T-cell (primary cell): Measurements from ENCODE around the gene BRICD5. TPM values are rescaled to one million over a fixed set of nuclear protein-coding genes. Genes with fewer than 3 reads are reported as not detected.
A peak's percentile ranks its signal among the peaks of the same experiment; 100 is the strongest.

Experiments
- ATAC-seq, 4 experiments: fragments of 200-7000 bp in 3 of 4; fragments of 150-1000 bp in 1 of 4; cut with Tn5 transposase; replicated peaks in 1 of 4; 1 replicate in 3 of 4; 2 replicates in 1 of 4; pipeline ENCODE4 v1.10.0; 2021; ENCODE audit warnings: moderate library complexity in 3 of 4, mild to moderate bottlenecking in 2 of 4, moderate number of reproducible peaks in 1 of 4
- CTCF ChIA-PET, 2 donors: fragments of 300-600 bp; sonication (Branson Sonifier 250); formaldehyde crosslinking; loops; one replicate each; lab custom pipeline; 2022; ENCODE audit warnings: antibody characterized with exemption in 2 of 2; lab: Charles Lee
- POLR2A ChIA-PET, 2 donors: fragments of 300-600 bp; sonication (Branson Sonifier 250); formaldehyde crosslinking; loops; one replicate each; lab custom pipeline; 2022; ENCODE audit warnings: antibody characterized with exemption in 2 of 2; lab: Charles Lee
- DNase-seq, 35 experiments: peaks; one replicate each; pipeline versions ENCODE4 v3.0.0 to v3.0.0-alpha.2; 2013 to 2023
- H3K27ac ChIP-seq: one replicate; pipeline ENCODE4 v1.5.1; 2013; ENCODE audit warnings: low read length
- H3K27me3 ChIP-seq, 2 experiments: replicated peaks in 1 of 2; 1 replicate in 1 of 2; 2 replicates in 1 of 2; pipeline versions ENCODE4 v1.6.1 to v1.7.0; 2013; ENCODE audit warnings: low read length in 1 of 2, mixed read lengths in 1 of 2; ENCODE audit not compliant: control insufficient read depth in 2 of 2, insufficient read depth in 2 of 2; ENCODE audit errors: extremely low read depth in 1 of 2
- H3K36me3 ChIP-seq, 2 donors: 1 replicate in 1 of 2; 2 replicates in 1 of 2; pipeline versions ENCODE4 v1.6.1 to v1.7.0; 2013; ENCODE audit warnings: low read length in 1 of 2; ENCODE audit not compliant: control insufficient read depth in 2 of 2, insufficient read depth in 1 of 2; ENCODE audit errors: extremely low read depth in 1 of 2
- H3K4me1 ChIP-seq, 2 experiments: 1 replicate in 1 of 2; 2 replicates in 1 of 2; pipeline versions ENCODE4 v1.6.1 to v1.7.0; 2013; ENCODE audit warnings: low read length in 2 of 2, mixed read lengths in 1 of 2; ENCODE audit not compliant: insufficient read depth in 2 of 2, control insufficient read depth in 1 of 2; ENCODE audit errors: extremely low read depth in 1 of 2
- H3K4me3 ChIP-seq, 2 donors: 1 replicate in 1 of 2; 2 replicates in 1 of 2; pipeline versions ENCODE4 v1.5.1 to v1.7.0; 2013; ENCODE audit warnings: mild to moderate bottlenecking in 2 of 2, low read length in 1 of 2, moderate library complexity in 1 of 2; ENCODE audit not compliant: control insufficient read depth in 1 of 2; ENCODE audit errors: extremely low read depth in 1 of 2
- H3K9me3 ChIP-seq: 2 replicates; pipeline ENCODE4 v1.7.0; 2013
- H3K27ac Mint-ChIP-seq, 2 donors: one replicate each; pipeline ENCODE4 v1.8.0; 2020 to 2021; ENCODE audit warnings: mild to moderate bottlenecking in 2 of 2, mixed read lengths in 2 of 2
- H3K27me3 Mint-ChIP-seq, 2 donors: one replicate each; pipeline ENCODE4 v1.8.0; 2021 to 2022; ENCODE audit warnings: mixed read lengths in 2 of 2
- H3K36me3 Mint-ChIP-seq: one replicate; pipeline ENCODE4 v1.8.0; 2021; ENCODE audit warnings: mixed read lengths
- H3K4me1 Mint-ChIP-seq, 3 donors: one replicate each; pipeline ENCODE4 v1.8.0; 2020 to 2022; ENCODE audit warnings: mixed read lengths in 3 of 3, mild to moderate bottlenecking in 1 of 3
- H3K4me3 Mint-ChIP-seq, 3 donors: one replicate each; pipeline ENCODE4 v1.8.0; 2020 to 2022; ENCODE audit warnings: mild to moderate bottlenecking in 3 of 3, mixed read lengths in 3 of 3, moderate library complexity in 3 of 3
- H3K9me3 Mint-ChIP-seq, 3 donors: one replicate each; pipeline ENCODE4 v1.8.0; 2020 to 2022; ENCODE audit warnings: mixed read lengths in 3 of 3
- WGBS: methylation state at CpG from one replicate; pipeline ENCODE4 v1.1.5; 2013; ENCODE audit warnings: missing lambda C conversion rate; ENCODE audit not compliant: insufficient coverage; 5-methylcytosine and 5-hydroxymethylcytosine counted together
- total RNA-seq, 35 experiments: library from RNA in 6 of 35; stranded (reverse) in 6 of 35; fragments of 120-200 nt in 1 of 35; gene quantifications; one replicate each; pipeline versions ENCODE4 v1.2.1 to v1.2.4 and lab custom pipeline; 2013 to 2026

BRICD5 gene
- total RNA-seq, 5 donors from 2014 or later (not counting 1 experiment from before 2014, with no cell fraction given), result 6.7 to 27.7 (median 20.4) TPM

DNA sequence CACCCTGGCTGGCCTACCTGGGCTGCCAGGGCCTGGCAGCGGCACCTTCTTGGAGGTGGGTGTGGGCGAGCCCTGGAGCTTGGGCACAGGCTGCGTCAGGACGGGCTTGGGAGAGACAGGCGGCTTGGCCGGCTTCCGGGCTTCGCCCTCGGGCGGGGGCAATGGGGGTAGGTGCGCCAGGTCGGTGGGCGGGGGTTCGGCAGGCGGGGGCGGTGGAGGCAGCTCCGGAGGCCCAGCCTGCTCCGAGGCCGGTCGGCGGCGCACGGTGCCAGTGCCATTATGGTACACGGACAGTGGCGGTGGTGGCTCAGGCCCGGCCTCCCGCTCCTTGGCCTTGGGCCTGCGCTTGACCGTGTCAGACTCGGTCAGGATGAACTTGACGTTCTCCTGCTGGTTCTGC is 31.1 kb downstream of the BRICD5 start:
- Mint-ChIP-seq H3K4me1 (peaks cover 0 to 1% (median 0%) of the 10 kb centered on the region in 3 donors), H3K36me3 (peaks cover 6% of the 10 kb centered on the region), H3K27me3 (no peaks in the 10 kb centered on the region), H3K9me3 (no peaks in the 10 kb centered on the region), H3K27ac (no peak overlapping the region), H3K4me3 (no peak overlapping the region)
- no peaks in the 10 kb centered on the region for H3K9me3 ChIP-seq
- WGBS, result 98% methylated on average over 27 of the region's 31 CpGs
- no peak overlapping the region for H3K27ac ChIP-seq
- no peak for ATAC-seq
- no peaks in the 10 kb centered on the region for H3K27me3 ChIP-seq
- H3K4me3 ChIP-seq, result no peak overlapping the region
- peaks cover 0 to 6% of the 10 kb centered on the region in 2 experiments for H3K4me1 ChIP-seq
- ChIA-PET CTCF (no interaction called here), POLR2A (no interaction called here)
- DNase-seq, result no peak
- peaks cover 11 to 15% of the 10 kb centered on the region in 2 donors for H3K36me3 ChIP-seq

DNA sequence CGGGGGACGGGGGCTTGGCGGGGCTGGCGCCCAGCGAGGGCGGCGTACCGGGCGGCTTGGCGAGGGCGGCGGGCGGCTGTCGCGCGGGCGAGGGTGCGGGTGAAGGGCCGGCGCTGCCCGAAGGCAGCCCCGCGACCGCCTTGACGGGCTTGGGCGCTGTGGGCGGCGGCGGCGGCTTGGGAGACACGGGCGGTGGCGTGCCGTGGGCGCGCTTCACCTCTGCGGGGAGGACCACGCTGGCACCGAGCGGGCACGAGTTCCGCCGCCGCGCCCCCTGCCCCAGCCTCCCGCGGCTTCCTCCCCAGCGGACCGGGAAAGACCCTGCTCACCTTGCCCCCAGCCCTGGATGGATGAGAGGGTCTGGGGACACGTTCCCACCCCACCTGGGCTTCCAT is 31.6 kb downstream of the BRICD5 start:
- no peaks in the 10 kb centered on the region for H3K27me3 ChIP-seq
- Mint-ChIP-seq H3K9me3 (no peaks in the 10 kb centered on the region), H3K4me1 (peaks cover 0 to 1% (median 0%) of the 10 kb centered on the region in 3 donors), H3K36me3 (peaks cover 10% of the 10 kb centered on the region), H3K27ac (no peak overlapping the region), H3K4me3 (no peak overlapping the region), H3K27me3 (no peaks in the 10 kb centered on the region)
- ChIA-PET POLR2A (no interaction called here), CTCF (no interaction called here)
- 58% methylated on average over 22 of the region's 50 CpGs for WGBS
- peaks cover 11 to 20% of the 10 kb centered on the region in 2 donors for H3K36me3 ChIP-seq
- H3K9me3 ChIP-seq, result no peaks in the 10 kb centered on the region
- no peak overlapping the region for H3K4me3 ChIP-seq
- peaks cover 0 to 6% of the 10 kb centered on the region in 2 experiments for H3K4me1 ChIP-seq
- ATAC-seq, result peak in 1 of 4 experiments; percentile 13
- no peak for DNase-seq
- H3K27ac ChIP-seq, result no peak overlapping the region

DNA sequence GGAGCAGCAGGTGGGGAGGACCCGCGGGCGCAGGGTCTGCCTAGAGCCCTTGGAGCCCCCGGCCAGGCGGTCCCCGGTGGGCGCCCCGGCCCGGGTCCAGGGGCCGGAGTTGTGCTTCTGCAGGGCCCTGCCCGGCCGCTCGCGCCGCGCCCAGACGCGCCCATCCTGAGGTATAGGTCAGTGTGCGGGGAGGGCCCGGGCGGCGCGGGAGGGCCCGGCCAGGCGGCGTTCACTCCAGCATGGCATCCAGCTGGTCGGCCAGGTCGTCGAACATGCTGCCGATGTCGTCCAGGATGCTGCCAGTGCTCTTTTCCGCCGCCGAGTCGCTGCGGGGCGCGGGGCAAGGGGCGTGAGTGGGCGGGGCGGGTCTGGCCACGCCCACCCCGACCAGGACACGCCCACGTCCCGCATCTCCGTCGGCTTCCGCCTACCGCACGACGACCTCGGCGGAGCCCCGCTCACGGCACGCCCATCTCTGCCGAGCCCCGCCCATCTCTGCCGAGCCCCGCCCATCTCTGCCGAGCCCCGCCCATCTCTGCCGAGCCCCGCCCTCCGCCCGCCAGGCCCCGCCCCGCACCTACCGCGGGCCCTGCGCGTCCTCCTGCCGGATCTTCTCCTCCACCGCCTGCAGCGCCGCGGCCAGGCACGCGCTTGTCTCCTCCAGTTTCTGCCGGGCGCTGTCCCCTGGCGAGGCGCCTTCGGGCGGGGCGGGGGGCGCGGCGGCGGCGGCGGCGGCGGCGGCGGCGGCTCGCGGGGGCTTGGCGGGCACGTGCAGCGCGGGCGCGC is 32.1 kb downstream of the BRICD5 start:
- CTCF ChIA-PET, result no interaction called here

DNA sequence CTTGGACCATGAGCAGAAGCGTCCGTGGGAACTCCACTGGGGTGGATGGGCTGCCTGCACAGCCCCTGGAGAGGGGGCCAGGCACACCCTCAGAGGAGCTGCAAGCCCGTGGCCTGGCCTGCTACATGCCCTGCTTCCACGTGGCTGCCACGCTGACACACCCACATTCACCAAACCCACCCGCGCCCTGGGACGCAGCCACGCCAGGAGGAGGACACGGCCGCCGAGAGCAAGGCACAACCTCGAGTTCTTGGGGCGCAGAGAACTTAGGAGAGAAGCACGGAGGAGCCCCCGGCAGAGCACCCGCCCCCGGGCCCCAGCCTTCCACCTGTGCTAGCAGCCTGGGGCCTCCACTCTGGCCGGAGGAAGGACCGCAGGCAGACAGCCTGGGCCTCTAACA is 33.1 kb downstream of the BRICD5 start:
- no peak overlapping the region for H3K4me3 ChIP-seq
- no peaks in the 10 kb centered on the region for H3K27me3 Mint-ChIP-seq
- peaks cover 14% of the 10 kb centered on the region for H3K36me3 Mint-ChIP-seq
- H3K27ac Mint-ChIP-seq, result no peak overlapping the region
- no peak overlapping the region for H3K27ac ChIP-seq
- WGBS, result 100% methylated on average over 6 of the region's 20 CpGs
- H3K9me3 ChIP-seq, result no peaks in the 10 kb centered on the region
- peaks cover 17 to 26% of the 10 kb centered on the region in 2 donors for H3K36me3 ChIP-seq
- peaks cover 0 to 6% of the 10 kb centered on the region in 2 experiments for H3K4me1 ChIP-seq
- no peaks in the 10 kb centered on the region for H3K27me3 ChIP-seq
- CTCF ChIA-PET, result interaction anchor here in 1 of 2 donors (0.5 kb wide), 1 partner anchor 201 kb away, joined by 3 read pairs; no protein-coding TSS in a partner anchor
- H3K9me3 Mint-ChIP-seq, result no peaks in the 10 kb centered on the region
- no peak for DNase-seq
- ATAC-seq, result no peak
- H3K4me3 Mint-ChIP-seq, result no peak overlapping the region
- peaks cover 0 to 1% (median 0%) of the 10 kb centered on the region in 3 donors for H3K4me1 Mint-ChIP-seq
- POLR2A ChIA-PET, result no interaction called here

More for the DNA sequence above, 32.1 kb downstream of the BRICD5 start:
- peak in 28 of 35 experiments; percentile 10 to 56 (median 28) for DNase-seq
- H3K36me3 Mint-ChIP-seq, result peaks cover 14% of the 10 kb centered on the region
- Histone ChIP-seq H3K4me3 (no peak overlapping the region), H3K9me3 (no peaks in the 10 kb centered on the region), H3K27me3 (no peaks in the 10 kb centered on the region), H3K27ac (no peak overlapping the region), H3K4me1 (peaks cover 0 to 6% of the 10 kb centered on the region in 2 experiments), H3K36me3 (peaks cover 11 to 24% of the 10 kb centered on the region in 2 donors)
- H3K4me1 Mint-ChIP-seq, result peaks cover 0 to 1% (median 0%) of the 10 kb centered on the region in 3 donors
- 53% methylated on average over 102 of the region's 106 CpGs for WGBS
- no peaks in the 10 kb centered on the region for H3K9me3 Mint-ChIP-seq
- POLR2A ChIA-PET, result no interaction called here
- ATAC-seq, result peak; percentile 58 to 87 (median 67)
- H3K27me3 Mint-ChIP-seq, result no peaks in the 10 kb centered on the region
- H3K4me3 Mint-ChIP-seq, result no peak overlapping the region
- no peak overlapping the region for H3K27ac Mint-ChIP-seq

DNA sequence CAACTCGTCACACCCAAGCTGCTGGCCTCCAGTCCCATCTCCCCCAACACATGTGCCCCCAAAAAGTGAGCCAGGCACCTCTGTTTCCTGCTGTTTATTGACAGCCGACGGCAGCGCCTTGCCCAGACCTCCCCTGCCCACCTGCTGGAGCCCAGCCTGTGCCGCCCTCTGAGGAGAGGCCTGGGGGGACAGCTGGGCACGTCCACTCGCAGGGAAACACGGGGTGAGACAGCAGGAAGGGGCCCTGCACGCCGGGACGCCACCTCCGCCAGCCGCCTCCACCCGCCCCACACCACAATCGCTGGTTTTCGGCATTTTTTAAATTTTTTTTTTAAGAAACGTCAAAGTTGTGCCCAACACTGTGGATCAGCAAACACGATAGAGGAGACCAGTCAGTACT is 33.6 kb downstream of the BRICD5 start:
- no peak overlapping the region for H3K4me3 Mint-ChIP-seq
- 93% methylated on average over 11 of the region's 18 CpGs for WGBS
- Histone ChIP-seq H3K4me3 (no peak overlapping the region), H3K4me1 (peaks cover 0 to 3% of the 10 kb centered on the region in 2 experiments), H3K36me3 (peaks cover 18 to 26% of the 10 kb centered on the region in 2 donors), H3K27me3 (no peaks in the 10 kb centered on the region), H3K9me3 (no peaks in the 10 kb centered on the region), H3K27ac (no peak overlapping the region)
- DNase-seq, result no peak
- ATAC-seq, result no peak
- no peaks in the 10 kb centered on the region for H3K27me3 Mint-ChIP-seq
- peaks cover 0 to 1% (median 0%) of the 10 kb centered on the region in 3 donors for H3K4me1 Mint-ChIP-seq
- H3K36me3 Mint-ChIP-seq, result peaks cover 14% of the 10 kb centered on the region
- H3K27ac Mint-ChIP-seq, result no peak overlapping the region
- POLR2A ChIA-PET, result no interaction called here
- H3K9me3 Mint-ChIP-seq, result no peaks in the 10 kb centered on the region
- CTCF ChIA-PET, result no interaction called here

DNA sequence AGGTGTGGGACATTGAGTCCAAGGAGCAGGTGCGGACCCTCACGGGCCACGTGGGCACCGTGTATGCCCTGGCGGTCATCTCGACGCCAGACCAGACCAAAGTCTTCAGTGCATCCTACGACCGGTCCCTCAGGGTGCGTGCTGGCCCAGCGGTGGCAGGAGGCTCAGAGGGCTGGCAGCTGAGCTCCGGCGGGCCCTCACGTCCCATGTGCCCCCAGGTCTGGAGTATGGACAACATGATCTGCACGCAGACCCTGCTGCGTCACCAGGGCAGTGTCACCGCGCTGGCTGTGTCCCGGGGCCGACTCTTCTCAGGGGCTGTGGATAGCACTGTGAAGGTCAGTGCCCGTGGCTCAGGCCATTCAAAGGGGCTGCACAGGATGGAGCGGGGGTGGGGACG is 34.6 kb downstream of the BRICD5 start:
- H3K36me3 Mint-ChIP-seq, result peaks cover 14% of the 10 kb centered on the region
- H3K27me3 ChIP-seq, result no peaks in the 10 kb centered on the region

More for the DNA sequence above, 34.6 kb downstream of the BRICD5 start:
- no peaks in the 10 kb centered on the region for H3K4me1 Mint-ChIP-seq
- ChIA-PET CTCF (no interaction called here), POLR2A (no interaction called here)
- Histone ChIP-seq H3K4me3 (no peak overlapping the region), H3K9me3 (no peaks in the 10 kb centered on the region), H3K4me1 (peaks cover 0 to 3% of the 10 kb centered on the region in 2 experiments), H3K27ac (no peak overlapping the region), H3K36me3 (peaks cover 23 to 28% of the 10 kb centered on the region in 2 donors)
- H3K9me3 Mint-ChIP-seq, result no peaks in the 10 kb centered on the region
- no peak for ATAC-seq
- no peak overlapping the region for H3K4me3 Mint-ChIP-seq
- no peaks in the 10 kb centered on the region for H3K27me3 Mint-ChIP-seq
- no peak for DNase-seq
- H3K27ac Mint-ChIP-seq, result no peak overlapping the region
- WGBS, result 96% methylated on average over 23 of the region's 23 CpGs
